K562 (cell line): ENCODE results near the gene PARD3B. TPM values are rescaled to one million over a fixed set of nuclear protein-coding genes. Genes with fewer than 3 reads are reported as not detected.

Source experiments
- BRD9 ChIP-seq: fragments of 450-650 bp; IDR thresholded peaks from 2 replicates; pipeline ENCODE4 v1.6.1; 2018; ENCODE audit warnings: low read depth; ENCODE audit not compliant: partially characterized antibody
- FOXK1 ChIP-seq: sonication (generic); formaldehyde crosslinking; IDR thresholded peaks from 2 replicates; pipeline ENCODE4 v1.8.0; 2022; ENCODE audit warnings: missing genetic modification reagents, mild to moderate bottlenecking, borderline replicate concordance
- FOXP4 ChIP-seq: sonication (generic); formaldehyde crosslinking; IDR thresholded peaks from 2 replicates; pipeline ENCODE4 v1.8.0; 2022; ENCODE audit warnings: mild to moderate bottlenecking, missing genetic modification reagents, borderline replicate concordance
- KLF16 ChIP-seq: IDR thresholded peaks from 2 replicates; pipeline ENCODE4 v1.6.1; 2016; ENCODE audit warnings: antibody characterized with exemption
- MCM3 ChIP-seq: fragments of 450-650 bp; IDR thresholded peaks from 2 replicates; pipeline ENCODE4 v1.6.1; 2016
- POLR2A ChIP-seq: fragments of 450-650 bp; conservative IDR thresholded peaks from 2 replicates; pipeline ENCODE4 v1.6.1; 2016
- SAFB ChIP-seq: fragments of 200-400 bp; formaldehyde crosslinking; IDR thresholded peaks from 2 replicates; pipeline ENCODE4 v1.6.1; 2017; ENCODE audit warnings: low read depth, low read length, borderline replicate concordance
- SFPQ ChIP-seq: fragments of 200-400 bp; formaldehyde crosslinking; IDR thresholded peaks from 2 replicates; pipeline ENCODE4 v1.6.1; 2017; ENCODE audit warnings: mild to moderate bottlenecking, low read depth, low read length, moderate library complexity
- ZNF354B ChIP-seq: fragments of 250-450 bp; sonication (Bioruptor Pico); IDR thresholded peaks from 2 replicates; pipeline ENCODE4 v1.4.0; 2020
- ZNF778 ChIP-seq: fragments of 450-650 bp; formaldehyde crosslinking; IDR thresholded peaks from 2 replicates; pipeline ENCODE4 v1.4.0; 2020; ENCODE audit warnings: mild to moderate bottlenecking, moderate library complexity
- polyA plus RNA-seq, 8 experiments: library from polyadenylated mRNA; depleted of rRNA in 4 of 8; stranded (reverse) in 5 of 8; unstranded in 3 of 8; fragments of >200 nt; fragmentation: Nextera tagmentation in 2 of 8; fragmentation: Illumina TruSeq in 1 of 8; extraction: Ambion mirVana in 2 of 8; extraction: Trizol in 1 of 8; gene quantifications; 2 replicates each; pipeline versions ENCODE4 v1.2.1 to v1.2.3, GENCODE V29; 2011 to 2014; ENCODE audit warnings: inconsistent platforms in 1 of 8, missing spikeins in 1 of 8
- total RNA-seq, 7 experiments: library from RNA; depleted of rRNA in 6 of 7; stranded (reverse); fragments of >200 nt in 6 of 7; fragmentation: Illumina TruSeq in 2 of 7; extraction: Trizol in 2 of 7; gene quantifications; 2 replicates each; pipeline versions ENCODE4 v1.2.1 to v1.2.3, GENCODE V29; 2011 to 2021; ENCODE audit warnings: low replicate concordance in 1 of 7
- TF ChIP-seq, protein P1 (sequence below), 2 experiments: fragments of 150-350 bp in 1 of 2; IDR thresholded peaks; 2 replicates each; pipeline ENCODE4 v1.6.1; 2012 to 2016; ENCODE audit warnings: low read depth in 2 of 2, low read length in 2 of 2, mild to moderate bottlenecking in 1 of 2, moderate library complexity in 1 of 2

The PARD3B gene
- total and polyA plus RNA-seq, 9 of the 15 experiments (the other 6 are each of a cell fraction or from before 2014, with no cell fraction given), result 0.15 to 3.0 (median 1.1) TPM

DNA sequence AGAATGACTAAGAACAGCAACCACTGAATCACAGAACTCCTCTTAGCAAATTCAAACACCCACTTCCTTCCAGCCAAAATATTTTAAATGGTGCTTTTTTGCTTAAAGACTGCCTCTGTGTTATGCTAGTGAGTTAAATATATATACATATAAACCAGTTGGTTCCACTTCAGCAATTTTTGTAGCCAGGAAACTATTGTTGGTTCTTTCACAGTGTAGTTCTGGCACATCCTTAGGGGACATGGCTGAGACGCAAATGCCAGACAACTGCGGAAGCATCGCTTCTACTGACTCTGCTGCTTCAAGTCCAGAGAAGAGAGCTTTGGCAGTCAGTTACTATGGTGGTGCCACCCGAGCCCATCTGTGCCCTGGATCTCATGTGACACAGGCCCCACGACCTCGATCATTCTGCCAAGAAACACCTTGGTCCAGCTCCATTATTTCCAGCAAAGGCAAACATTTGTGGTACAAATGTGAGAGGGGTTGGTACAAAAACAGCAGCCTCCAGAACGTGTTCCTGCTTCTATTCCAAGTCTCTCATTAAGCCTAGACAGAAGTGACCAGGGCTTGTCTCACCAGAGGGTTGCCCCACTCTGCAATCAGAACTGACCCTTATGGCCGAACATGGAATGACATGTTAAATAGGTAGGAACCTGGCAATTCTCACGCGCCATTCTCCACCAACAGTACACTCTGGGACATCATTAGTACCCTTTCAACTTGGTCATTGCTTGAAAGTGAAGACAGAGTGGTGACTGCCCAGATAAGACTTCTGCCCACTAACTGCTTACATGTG lies 1019.3 kb downstream of the PARD3B start (continued):
- TF ChIP-seq FOXP4 (CRISPR knock-in tag) (no peak), ZNF354B (no peak), FOXK1 (CRISPR knock-in tag) (no peak), KLF16 (no peak), MCM3 (no peak), ZNF778 (CRISPR knock-in tag) (no peak), POLR2A (no peak), SAFB (no peak), SFPQ (no peak), BRD9 (no peak)
- TF ChIP-seq, protein P1, sequence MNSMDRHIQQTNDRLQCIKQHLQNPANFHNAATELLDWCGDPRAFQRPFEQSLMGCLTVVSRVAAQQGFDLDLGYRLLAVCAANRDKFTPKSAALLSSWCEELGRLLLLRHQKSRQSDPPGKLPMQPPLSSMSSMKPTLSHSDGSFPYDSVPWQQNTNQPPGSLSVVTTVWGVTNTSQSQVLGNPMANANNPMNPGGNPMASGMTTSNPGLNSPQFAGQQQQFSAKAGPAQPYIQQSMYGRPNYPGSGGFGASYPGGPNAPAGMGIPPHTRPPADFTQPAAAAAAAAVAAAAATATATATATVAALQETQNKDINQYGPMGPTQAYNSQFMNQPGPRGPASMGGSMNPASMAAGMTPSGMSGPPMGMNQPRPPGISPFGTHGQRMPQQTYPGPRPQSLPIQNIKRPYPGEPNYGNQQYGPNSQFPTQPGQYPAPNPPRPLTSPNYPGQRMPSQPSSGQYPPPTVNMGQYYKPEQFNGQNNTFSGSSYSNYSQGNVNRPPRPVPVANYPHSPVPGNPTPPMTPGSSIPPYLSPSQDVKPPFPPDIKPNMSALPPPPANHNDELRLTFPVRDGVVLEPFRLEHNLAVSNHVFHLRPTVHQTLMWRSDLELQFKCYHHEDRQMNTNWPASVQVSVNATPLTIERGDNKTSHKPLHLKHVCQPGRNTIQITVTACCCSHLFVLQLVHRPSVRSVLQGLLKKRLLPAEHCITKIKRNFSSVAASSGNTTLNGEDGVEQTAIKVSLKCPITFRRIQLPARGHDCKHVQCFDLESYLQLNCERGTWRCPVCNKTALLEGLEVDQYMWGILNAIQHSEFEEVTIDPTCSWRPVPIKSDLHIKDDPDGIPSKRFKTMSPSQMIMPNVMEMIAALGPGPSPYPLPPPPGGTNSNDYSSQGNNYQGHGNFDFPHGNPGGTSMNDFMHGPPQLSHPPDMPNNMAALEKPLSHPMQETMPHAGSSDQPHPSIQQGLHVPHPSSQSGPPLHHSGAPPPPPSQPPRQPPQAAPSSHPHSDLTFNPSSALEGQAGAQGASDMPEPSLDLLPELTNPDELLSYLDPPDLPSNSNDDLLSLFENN (IDR thresholded peaks at IDR 0.05; ENCODE audit: low read depth in 2 of 2, low read length in 2 of 2), result no peak
